Measurements from ENCODE around the gene TOR4A.

The TOR4A gene

GRCh38 chr9:137296670-137297664 lies 19.4 kb downstream of the TOR4A start:
- no peak for DNase-seq

GRCh38 chr9:137297966-137298365 lies 20.4 kb downstream of the TOR4A start:
- no peak for DNase-seq

GRCh38 chr9:137298401-137299202 lies 21.1 kb downstream of the TOR4A start:
- no peak for DNase-seq

- no peak for DNase-seq
Measured at GRCh38 chr9:137299203-137299565, 21.7 kb downstream of the TOR4A start.

- DNase-seq, result no peak
Measured at GRCh38 chr9:137299938-137300337, 22.4 kb downstream of the TOR4A start.

- no peak for DNase-seq
Measured at GRCh38 chr9:137300567-137301080, 23.1 kb downstream of the TOR4A start.

- peak; percentile 28 for DNase-seq
Measured at GRCh38 chr9:137301081-137301947, 23.8 kb downstream of the TOR4A start.

- peak; percentile 93 for DNase-seq
Measured at GRCh38 chr9:137302118-137302448, 24.6 kb downstream of the TOR4A start, which contains the start of gene NRARP. TSS of gene NRARP (minus strand) at chr9:137302271. CDS start at chr9:137301928, 343 bp downstream.

- no peak for DNase-seq
Measured at GRCh38 chr9:137302449-137303150, 25.1 kb downstream of the TOR4A start.

GRCh38 chr9:137303151-137303892 lies 25.8 kb downstream of the TOR4A start:
- DNase-seq, result no peak

- DNase-seq, result no peak
Measured at GRCh38 chr9:137303893-137304382, 26.4 kb downstream of the TOR4A start.

GRCh38 chr9:137304383-137305059 lies 27.0 kb downstream of the TOR4A start:
- DNase-seq, result no peak

- peak; percentile 74 for DNase-seq
Measured at GRCh38 chr9:137305060-137305797, 27.7 kb downstream of the TOR4A start.

GRCh38 chr9:137305798-137306065 lies 28.2 kb downstream of the TOR4A start:
- no peak for DNase-seq

GRCh38 chr9:137306066-137306849 lies 28.7 kb downstream of the TOR4A start:
- DNase-seq, result no peak

- no peak for DNase-seq
Measured at GRCh38 chr9:137306850-137307254, 29.3 kb downstream of the TOR4A start.

GRCh38 chr9:137307255-137308056 lies 29.9 kb downstream of the TOR4A start:
- DNase-seq, result no peak

GRCh38 chr9:137308057-137308619 lies 30.6 kb downstream of the TOR4A start:
- DNase-seq, result no peak
